ENCODE measurements around the gene SHCBP1. TPM values are rescaled to one million over a fixed set of nuclear protein-coding genes. Genes with fewer than 3 reads are reported as not detected.

SHCBP1 gene
- total RNA-seq, 4 donors from 2014 or later, result 0.27 to 6.8 (median 0.79) TPM; not detected in 1

DNA sequence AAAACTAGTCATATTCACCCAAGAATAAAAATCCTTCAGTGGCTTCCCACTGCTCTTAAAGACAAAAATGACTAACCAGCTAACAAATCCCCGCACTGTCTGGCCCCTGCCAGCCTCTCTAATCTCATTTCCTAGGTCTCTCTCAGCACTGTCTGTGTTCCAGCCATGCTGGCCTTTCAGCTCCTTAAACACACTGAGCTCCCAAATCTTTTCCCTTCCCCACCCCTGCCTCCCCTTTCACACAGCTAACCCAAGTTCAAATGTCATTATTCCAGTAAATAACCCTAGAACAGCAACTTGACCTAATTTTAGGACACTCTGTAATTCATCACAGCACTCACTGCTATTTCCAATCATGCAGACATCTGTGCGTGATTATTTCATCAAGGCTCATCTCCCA is 7.8 kb downstream of the SHCBP1 start:
- DNase-seq, result no peak
- H3K4me3 ChIP-seq, result no peak overlapping the region
- intact Hi-C loops (cut with DNase I; ENCODE audit: low total_unique reads), result no loop called here
- in situ Hi-C loops (cut with MboI; ENCODE audit: low pct_ligation_motif_present in 1 of 4, low pct_unique_long_range_greater_than_20kb in 1 of 4, low sequenced_read_pairs in 3 of 4), result no loop called here
- H3K9me3 ChIP-seq, result no peaks in the 10 kb centered on the region
- 84 to 88% methylated on average over 1 to 2 of the region's 2 CpGs for WGBS, 2 donors (ENCODE audit: low coverage in 1 of 2)
- TF ChIP-seq, protein P1, sequence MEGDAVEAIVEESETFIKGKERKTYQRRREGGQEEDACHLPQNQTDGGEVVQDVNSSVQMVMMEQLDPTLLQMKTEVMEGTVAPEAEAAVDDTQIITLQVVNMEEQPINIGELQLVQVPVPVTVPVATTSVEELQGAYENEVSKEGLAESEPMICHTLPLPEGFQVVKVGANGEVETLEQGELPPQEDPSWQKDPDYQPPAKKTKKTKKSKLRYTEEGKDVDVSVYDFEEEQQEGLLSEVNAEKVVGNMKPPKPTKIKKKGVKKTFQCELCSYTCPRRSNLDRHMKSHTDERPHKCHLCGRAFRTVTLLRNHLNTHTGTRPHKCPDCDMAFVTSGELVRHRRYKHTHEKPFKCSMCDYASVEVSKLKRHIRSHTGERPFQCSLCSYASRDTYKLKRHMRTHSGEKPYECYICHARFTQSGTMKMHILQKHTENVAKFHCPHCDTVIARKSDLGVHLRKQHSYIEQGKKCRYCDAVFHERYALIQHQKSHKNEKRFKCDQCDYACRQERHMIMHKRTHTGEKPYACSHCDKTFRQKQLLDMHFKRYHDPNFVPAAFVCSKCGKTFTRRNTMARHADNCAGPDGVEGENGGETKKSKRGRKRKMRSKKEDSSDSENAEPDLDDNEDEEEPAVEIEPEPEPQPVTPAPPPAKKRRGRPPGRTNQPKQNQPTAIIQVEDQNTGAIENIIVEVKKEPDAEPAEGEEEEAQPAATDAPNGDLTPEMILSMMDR (IDR thresholded peaks at IDR 0.05), result no peak
- TF ChIP-seq EP300 (IDR thresholded peaks at IDR 0.05; ENCODE audit: low read depth), result no peak
- TF ChIP-seq POLR2AphosphoS5 (IDR thresholded peaks at IDR 0.05), result no peak
- no peak for TF ChIP-seq POLR2A (IDR thresholded peaks at IDR 0.05)
- no peak overlapping the region for H3K27ac ChIP-seq
- no peaks in the 10 kb centered on the region for H3K27me3 ChIP-seq
- H3K4me1 ChIP-seq, result no peaks in the 10 kb centered on the region
- no peaks in the 10 kb centered on the region for H3K36me3 ChIP-seq

GRCh38 chr16:46612121-46612520 is 9.1 kb downstream of the SHCBP1 start:
- no peak for DNase-seq
- H3K4me3 ChIP-seq, result no peak overlapping the region
- intact Hi-C loops (cut with DNase I; ENCODE audit: low total_unique reads) (no loop called here), in situ Hi-C loops (cut with MboI; ENCODE audit: low pct_ligation_motif_present in 1 of 4, low pct_unique_long_range_greater_than_20kb in 1 of 4, low sequenced_read_pairs in 3 of 4) (no loop called here)
- TF ChIP-seq POLR2A (IDR thresholded peaks at IDR 0.05) (no peak), EP300 (IDR thresholded peaks at IDR 0.05; ENCODE audit: low read depth) (no peak), POLR2AphosphoS5 (IDR thresholded peaks at IDR 0.05) (no peak)
- TF ChIP-seq, protein P1 (IDR thresholded peaks at IDR 0.05), result no peak
- H3K9me3 ChIP-seq, result no peaks in the 10 kb centered on the region
- WGBS, 2 donors (ENCODE audit: low coverage in 1 of 2), result 65 to 78% methylated on average over 3 of the region's 3 CpGs
- H3K27me3 ChIP-seq, result no peaks in the 10 kb centered on the region
- no peak overlapping the region for H3K27ac ChIP-seq
- H3K36me3 ChIP-seq, result no peaks in the 10 kb centered on the region
- no peaks in the 10 kb centered on the region for H3K4me1 ChIP-seq

GRCh38 chr16:46607529-46607928 is 13.7 kb downstream of the SHCBP1 start:
- WGBS, 2 donors (ENCODE audit: low coverage in 1 of 2), result 68 to 86% methylated on average over 1 of the region's 1 CpG
- H3K36me3 ChIP-seq, result no peaks in the 10 kb centered on the region
- in situ Hi-C loops (cut with MboI; ENCODE audit: low pct_ligation_motif_present in 1 of 4, low pct_unique_long_range_greater_than_20kb in 1 of 4, low sequenced_read_pairs in 3 of 4), result loop anchor here in 1 of 4 donors (10.0 kb wide), 1 partner anchor 53 kb away; no protein-coding TSS in a partner anchor
- TF ChIP-seq POLR2AphosphoS5 (IDR thresholded peaks at IDR 0.05), result no peak
- TF ChIP-seq, protein P1 (IDR thresholded peaks at IDR 0.05), result peak; percentile 18 to 39 (median 34)
- H3K27ac ChIP-seq, result no peak overlapping the region
- no peaks in the 10 kb centered on the region for H3K4me1 ChIP-seq
- H3K27me3 ChIP-seq, result no peaks in the 10 kb centered on the region
- H3K9me3 ChIP-seq, result no peaks in the 10 kb centered on the region
- intact Hi-C loops (cut with DNase I; ENCODE audit: low total_unique reads), result no loop called here
- DNase-seq, result no peak
- H3K4me3 ChIP-seq, result no peak overlapping the region

DNA sequence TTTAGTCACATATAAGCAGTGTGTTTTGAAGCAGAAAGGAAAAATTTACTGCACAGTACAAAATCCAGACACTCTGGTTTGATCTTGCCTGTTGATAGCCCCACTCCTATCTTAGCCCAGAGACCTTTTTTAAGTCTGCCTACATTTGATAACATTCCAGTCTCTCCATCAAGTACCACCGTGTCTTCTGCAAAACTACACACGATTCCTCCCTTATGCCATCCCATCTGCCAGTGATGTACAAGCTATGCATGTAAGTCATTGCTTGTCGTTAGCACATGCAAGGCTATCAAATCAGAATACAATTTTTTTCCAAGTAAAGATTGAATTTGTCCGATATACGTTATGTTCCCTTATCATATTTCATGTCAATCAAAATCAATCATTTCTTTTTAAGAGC is 14.9 kb downstream of the SHCBP1 start:
- WGBS, 2 donors (ENCODE audit: low coverage in 1 of 2), result 94 to 97% methylated on average over 5 of the region's 5 CpGs
- TF ChIP-seq POLR2AphosphoS5 (IDR thresholded peaks at IDR 0.05) (no peak), POLR2A (IDR thresholded peaks at IDR 0.05) (no peak), EP300 (IDR thresholded peaks at IDR 0.05; ENCODE audit: low read depth) (no peak)
- TF ChIP-seq, protein P1 (IDR thresholded peaks at IDR 0.05), result no peak
- in situ Hi-C loops (cut with MboI; ENCODE audit: low pct_ligation_motif_present in 1 of 4, low pct_unique_long_range_greater_than_20kb in 1 of 4, low sequenced_read_pairs in 3 of 4) (loop anchor here in 1 of 4 donors (10.0 kb wide), 1 partner anchor 51 kb away; no protein-coding TSS in a partner anchor), intact Hi-C loops (cut with DNase I; ENCODE audit: low total_unique reads) (no loop called here)
- Histone ChIP-seq H3K27ac (no peak overlapping the region), H3K4me1 (no peaks in the 10 kb centered on the region), H3K36me3 (no peaks in the 10 kb centered on the region), H3K9me3 (no peaks in the 10 kb centered on the region), H3K4me3 (no peak overlapping the region), H3K27me3 (no peaks in the 10 kb centered on the region)
- DNase-seq, result no peak
